HG03575 (cell line): ENCODE data around the gene AR.

Experiments
- ATAC-seq: cut with Tn5 transposase; IDR thresholded peaks from one replicate; pipeline ENCODE4 v1.9.1; 2021; ENCODE audit not compliant: unreplicated experiment, insufficient number of reproducible peaks, low FRiP score; ENCODE audit errors: extremely low read depth

AR gene

GRCh38 chrX:67563469-67564448 lies 19.9 kb downstream of the AR start:
- ATAC-seq = no peak

GRCh38 chrX:67564475-67564874 lies 20.7 kb downstream of the AR start:
- ATAC-seq = no peak

- no peak for ATAC-seq
These were observed 24.9 kb downstream of the AR start for GRCh38 chrX:67568769-67569168.

GRCh38 chrX:67570839-67571238 lies 27.0 kb downstream of the AR start:
- no peak for ATAC-seq

GRCh38 chrX:67574696-67575095 lies 30.9 kb downstream of the AR start:
- ATAC-seq = no peak

GRCh38 chrX:67582436-67582835 lies 38.6 kb downstream of the AR start:
- ATAC-seq = no peak

GRCh38 chrX:67583171-67583570 lies 39.4 kb downstream of the AR start:
- no peak for ATAC-seq

GRCh38 chrX:67585401-67585800 lies 41.6 kb downstream of the AR start:
- no peak for ATAC-seq

- no peak for ATAC-seq
These were observed 44.3 kb downstream of the AR start for GRCh38 chrX:67587946-67588624.

- no peak for ATAC-seq
These were observed 53.3 kb downstream of the AR start for GRCh38 chrX:67596839-67597790.

- ATAC-seq = no peak
These were observed 55.7 kb downstream of the AR start for GRCh38 chrX:67599532-67599931.

- no peak for ATAC-seq
These were observed 58.0 kb downstream of the AR start for GRCh38 chrX:67601771-67602170.

GRCh38 chrX:67604979-67605703 lies 61.3 kb downstream of the AR start:
- ATAC-seq = no peak

GRCh38 chrX:67607466-67607865 lies 63.6 kb downstream of the AR start:
- no peak for ATAC-seq

GRCh38 chrX:67610282-67610681 lies 66.5 kb downstream of the AR start:
- no peak for ATAC-seq

GRCh38 chrX:67612231-67612630 lies 68.4 kb downstream of the AR start:
- no peak for ATAC-seq

GRCh38 chrX:67613366-67613765 lies 69.5 kb downstream of the AR start:
- ATAC-seq = no peak

- ATAC-seq = no peak
These were observed 70.2 kb downstream of the AR start for GRCh38 chrX:67613996-67614395.

- no peak for ATAC-seq
These were observed 70.6 kb downstream of the AR start for GRCh38 chrX:67614423-67614822.
